Prostate gland (tissue), 2 donors: ENCODE data around the gene CCDC88A.

Experiments
- POLR2A ChIP-seq: fragments of 450-650 bp; IDR thresholded peaks from one replicate; pipeline ENCODE4 v1.6.1; 2016; ENCODE audit warnings: antibody characterized with exemption, mild to moderate bottlenecking
- TF ChIP-seq, protein P1 (sequence below), 4 experiments: fragments of 200-600 bp in 2 of 4; fragments of 450-650 bp in 2 of 4; sonication (generic) in 2 of 4; IDR thresholded peaks; 1 replicate in 3 of 4; 2 replicates in 1 of 4; pipeline ENCODE4 v1.5.1; 2016 to 2019; ENCODE audit warnings: antibody characterized with exemption in 4 of 4, mild to moderate bottlenecking in 2 of 4, moderate library complexity in 2 of 4

DNA sequence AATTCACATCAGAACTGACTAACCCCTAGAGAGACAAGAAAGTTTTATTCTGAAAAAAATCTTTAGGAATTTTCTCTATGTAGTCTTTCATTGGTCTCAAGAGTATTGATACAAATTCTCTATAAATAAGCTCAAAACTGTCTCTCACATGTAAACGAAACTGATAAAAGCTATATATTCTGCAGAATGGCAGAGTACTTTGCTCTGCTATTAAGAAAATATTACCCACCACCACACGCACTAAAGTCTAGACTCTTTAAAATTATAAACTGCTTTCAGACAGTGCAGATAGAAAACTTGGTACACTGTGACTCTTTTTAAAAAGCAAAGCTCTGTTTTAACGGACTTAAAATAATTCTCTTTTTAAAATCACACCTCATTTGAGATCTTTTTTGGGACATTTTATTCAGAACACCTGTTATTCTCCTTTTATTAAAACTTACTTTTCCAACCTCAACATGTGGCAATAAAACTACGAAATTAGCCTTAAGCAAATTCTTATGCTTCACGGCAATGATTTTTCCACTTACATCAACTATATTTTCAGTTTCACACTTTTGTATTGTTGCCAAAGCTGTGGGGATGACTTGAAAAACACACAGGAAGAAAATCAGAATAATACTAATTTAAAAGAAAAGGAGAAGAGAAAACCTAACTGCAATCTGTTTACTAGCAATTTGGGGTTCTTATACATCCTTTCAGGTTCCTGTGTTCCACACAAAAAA is 58.0 kb downstream of the CCDC88A start:
- TF ChIP-seq, protein P1, sequence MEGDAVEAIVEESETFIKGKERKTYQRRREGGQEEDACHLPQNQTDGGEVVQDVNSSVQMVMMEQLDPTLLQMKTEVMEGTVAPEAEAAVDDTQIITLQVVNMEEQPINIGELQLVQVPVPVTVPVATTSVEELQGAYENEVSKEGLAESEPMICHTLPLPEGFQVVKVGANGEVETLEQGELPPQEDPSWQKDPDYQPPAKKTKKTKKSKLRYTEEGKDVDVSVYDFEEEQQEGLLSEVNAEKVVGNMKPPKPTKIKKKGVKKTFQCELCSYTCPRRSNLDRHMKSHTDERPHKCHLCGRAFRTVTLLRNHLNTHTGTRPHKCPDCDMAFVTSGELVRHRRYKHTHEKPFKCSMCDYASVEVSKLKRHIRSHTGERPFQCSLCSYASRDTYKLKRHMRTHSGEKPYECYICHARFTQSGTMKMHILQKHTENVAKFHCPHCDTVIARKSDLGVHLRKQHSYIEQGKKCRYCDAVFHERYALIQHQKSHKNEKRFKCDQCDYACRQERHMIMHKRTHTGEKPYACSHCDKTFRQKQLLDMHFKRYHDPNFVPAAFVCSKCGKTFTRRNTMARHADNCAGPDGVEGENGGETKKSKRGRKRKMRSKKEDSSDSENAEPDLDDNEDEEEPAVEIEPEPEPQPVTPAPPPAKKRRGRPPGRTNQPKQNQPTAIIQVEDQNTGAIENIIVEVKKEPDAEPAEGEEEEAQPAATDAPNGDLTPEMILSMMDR (IDR thresholded peaks at IDR 0.05), result no peak
- no peak for TF ChIP-seq POLR2A
